NCI-H69 (cell line): ENCODE results near the gene HIGD1C.
"Not testable (repeated sequence)": the region's sequence is repeated elsewhere in the genome, so short reads cannot be mapped to it uniquely, and the experiment has no call there.

Experiments used
- DNase-seq: peaks from one replicate; lab custom pipeline; 2025; lab: John Stamatoyannopoulos, UW

The HIGD1C gene

GRCh38 chr12:50933459-50934124, 18.8 kb upstream of the HIGD1C start:
- DNase-seq = no peak

- DNase-seq = no peak
These were observed 17.9 kb upstream of the HIGD1C start for GRCh38 chr12:50934371-50934851.

- DNase-seq = no peak
These were observed 17.1 kb upstream of the HIGD1C start for GRCh38 chr12:50934981-50935807.

- DNase-seq = no peak
These were observed 15.4 kb upstream of the HIGD1C start for GRCh38 chr12:50936821-50937530.

- DNase-seq = no peak
These were observed 14.7 kb upstream of the HIGD1C start for GRCh38 chr12:50937653-50938052.

- DNase-seq = no peak
These were observed 4.3 kb upstream of the HIGD1C start for GRCh38 chr12:50947933-50948626.

- no peak for DNase-seq
These were observed 3.5 kb upstream of the HIGD1C start for GRCh38 chr12:50948798-50949197.

GRCh38 chr12:50949801-50950302, 2.5 kb upstream of the HIGD1C start:
- no peak for DNase-seq

GRCh38 chr12:50951112-50951511, 1.2 kb upstream of the HIGD1C start:
- DNase-seq = no peak

- peak; percentile 86 for DNase-seq
These were observed 703 bp downstream of the HIGD1C start for GRCh38 chr12:50953047-50953446.

GRCh38 chr12:50954789-50955188, 2.4 kb downstream of the HIGD1C start:
- DNase-seq = not testable (repeated sequence)

- no peak for DNase-seq
These were observed 2.9 kb downstream of the HIGD1C start for GRCh38 chr12:50955288-50955687.

- no peak for DNase-seq
These were observed 3.4 kb downstream of the HIGD1C start for GRCh38 chr12:50955697-50956096.

- no peak for DNase-seq
These were observed 7.8 kb downstream of the HIGD1C start for GRCh38 chr12:50960130-50960529.

GRCh38 chr12:50961708-50962107, 9.4 kb downstream of the HIGD1C start:
- no peak for DNase-seq

GRCh38 chr12:50964432-50964831, 12.1 kb downstream of the HIGD1C start:
- no peak for DNase-seq

GRCh38 chr12:50971946-50972345, 19.6 kb downstream of the HIGD1C start:
- no peak for DNase-seq

GRCh38 chr12:50979369-50980052, 27.2 kb downstream of the HIGD1C start:
- DNase-seq = no peak

GRCh38 chr12:50980545-50980944, 28.2 kb downstream of the HIGD1C start:
- DNase-seq = no peak

GRCh38 chr12:50981319-50982239, 29.2 kb downstream of the HIGD1C start:
- DNase-seq = peak; percentile 47
